ENCODE data around the gene INF2.
"Not testable (repeated sequence)": the region's sequence is repeated elsewhere in the genome, so short reads cannot be mapped to it uniquely, and the experiment has no call there.

INF2 gene

DNA sequence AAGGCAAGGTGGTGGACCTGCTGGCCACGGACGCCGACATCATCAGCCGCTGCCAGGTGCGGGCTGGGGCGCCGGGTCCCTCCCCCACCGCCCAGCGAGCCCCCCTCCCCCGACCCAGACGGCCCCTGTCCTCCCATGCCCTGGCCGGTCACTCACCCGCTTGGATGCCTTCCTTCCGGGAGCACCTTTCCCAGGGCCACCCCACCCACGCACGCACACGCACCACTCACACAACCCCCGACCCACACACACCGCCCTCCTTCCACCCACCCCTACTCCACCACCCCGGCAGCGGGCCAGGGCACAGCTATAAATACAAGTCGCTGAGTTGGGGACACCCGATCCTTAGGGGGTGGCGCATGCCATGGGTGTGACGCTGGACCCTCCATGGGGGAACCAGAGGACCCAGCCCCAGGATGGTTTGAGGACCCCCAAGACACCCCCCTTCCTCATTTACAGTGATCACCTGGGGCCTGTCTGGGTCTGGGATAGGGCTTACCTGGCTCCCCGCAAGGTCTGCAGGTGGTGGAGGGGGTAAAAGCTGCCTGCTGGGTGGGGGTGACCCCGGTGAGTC is 35.1 kb downstream of the INF2 start:
- no peak for DNase-seq

GRCh38 chr14:104724981-104725771 is 35.8 kb downstream of the INF2 start:
- DNase-seq: peak; percentile 32

- DNase-seq: no peak
These were observed 36.5 kb downstream of the INF2 start for GRCh38 chr14:104725772-104726548.

DNA sequence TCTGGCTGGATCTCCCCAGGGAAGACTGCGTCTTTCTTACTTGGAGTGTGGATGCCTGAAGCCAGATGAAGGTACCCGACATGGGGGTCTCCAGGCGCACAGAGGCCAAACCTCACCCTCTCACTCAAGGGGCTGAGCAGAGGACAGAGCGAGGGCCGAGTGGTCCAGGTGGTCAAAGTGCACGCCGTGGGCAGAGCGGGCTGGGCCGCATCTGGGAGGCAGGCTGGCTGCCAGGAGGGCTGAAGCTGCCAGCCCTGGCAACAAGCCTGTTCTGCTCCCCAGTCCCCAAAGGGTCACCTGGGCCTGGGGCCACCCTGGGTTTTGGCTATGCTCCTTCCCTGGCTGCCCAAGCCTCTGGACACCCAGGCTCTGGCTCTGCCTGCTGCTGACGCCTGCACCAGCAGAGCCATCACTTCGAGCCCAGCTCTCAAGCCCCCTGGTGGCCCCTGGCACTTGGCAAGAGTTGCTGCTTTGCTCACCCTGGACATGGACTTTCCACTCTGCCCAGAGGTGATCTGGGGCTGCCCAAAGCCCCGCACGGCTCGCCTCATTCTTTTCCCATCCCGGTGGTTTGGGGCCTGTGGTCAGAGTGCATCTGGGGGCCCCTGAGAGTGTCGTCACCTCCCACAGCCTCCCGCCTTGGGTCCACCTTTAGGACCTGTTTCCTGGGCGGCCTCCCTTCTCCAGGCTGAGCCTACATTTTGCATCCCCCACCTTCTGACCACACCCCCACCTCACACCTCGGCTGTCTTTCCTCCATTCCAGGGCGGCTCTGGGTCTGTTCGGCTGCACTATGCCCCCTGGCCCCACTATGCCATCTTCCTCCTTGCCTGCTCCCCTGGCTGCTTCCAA is 37.4 kb downstream of the INF2 start:
- DNase-seq: no peak

DNA sequence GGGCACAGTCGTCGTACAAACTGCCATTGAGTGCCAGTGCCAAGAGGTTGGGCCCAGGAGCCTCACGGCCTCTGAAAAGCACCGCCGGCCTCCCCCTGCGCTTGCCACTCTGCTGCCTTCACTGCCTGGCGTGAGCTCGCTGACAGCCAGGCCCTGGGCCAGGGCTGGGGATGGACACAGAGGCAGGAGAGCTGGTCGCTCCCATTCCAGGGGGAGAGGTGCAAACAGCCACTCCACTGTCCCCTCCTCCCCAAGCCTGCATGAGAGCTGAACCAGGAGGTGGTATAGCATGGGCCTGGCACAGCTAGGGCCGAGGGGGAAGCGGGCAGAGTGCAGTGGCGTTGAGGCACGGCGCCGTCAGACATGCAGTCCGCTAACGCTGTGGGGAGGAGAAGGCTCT is 39.2 kb downstream of the INF2 start:
- DNase-seq: no peak

GRCh38 chr14:104729176-104729834 is 39.9 kb downstream of the INF2 start:
- not testable (repeated sequence) for DNase-seq

GRCh38 chr14:104729835-104730181 is 40.4 kb downstream of the INF2 start:
- DNase-seq: no peak

DNA sequence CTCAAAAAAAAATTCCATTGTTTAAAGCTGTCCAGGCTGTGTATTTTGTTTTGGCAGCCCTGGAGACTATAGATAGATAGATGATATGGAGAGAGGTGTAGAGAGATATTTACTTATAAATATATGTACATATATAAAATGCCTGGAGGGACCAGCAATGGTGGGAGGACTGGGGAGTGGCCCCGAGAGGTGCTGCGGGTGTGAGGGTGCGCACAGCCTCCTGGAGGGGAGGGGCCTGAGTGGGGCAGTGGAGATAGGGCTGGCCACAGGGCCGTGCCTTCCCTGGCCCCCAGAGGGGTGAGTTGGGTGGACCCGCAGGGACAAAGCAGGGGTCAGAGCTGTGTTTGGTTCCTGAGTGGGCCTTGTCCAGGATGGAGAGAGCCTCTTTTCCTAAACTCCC is 41.1 kb downstream of the INF2 start:
- DNase-seq: no peak

- DNase-seq: peak; percentile 62
These were observed 42.2 kb downstream of the INF2 start for GRCh38 chr14:104731320-104732294.

DNA sequence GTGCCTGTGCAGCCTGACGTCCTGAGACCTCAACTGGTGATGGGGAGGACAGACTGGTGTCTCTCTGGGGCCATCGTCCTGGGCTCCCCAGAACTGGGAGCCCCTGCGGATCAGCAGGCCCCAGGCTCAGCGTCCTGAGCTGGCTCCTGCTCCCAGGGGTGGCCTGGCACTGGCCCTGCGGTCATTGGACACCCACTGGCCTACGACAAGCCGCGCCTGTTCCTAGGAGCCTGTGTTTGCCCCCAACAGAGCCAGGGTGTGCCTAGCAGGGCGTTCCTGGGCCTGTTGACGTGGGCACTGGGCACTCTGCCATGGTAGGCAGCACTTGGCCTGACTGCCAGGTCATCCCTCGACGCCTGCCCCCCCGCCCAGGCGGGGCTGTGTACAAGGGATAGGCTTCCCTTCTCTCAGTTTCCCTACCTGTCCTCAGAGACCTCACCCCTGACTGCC is 43.0 kb downstream of the INF2 start:
- no peak for DNase-seq

- no peak for DNase-seq
These were observed 43.7 kb downstream of the INF2 start for GRCh38 chr14:104732931-104733681.

- no peak for DNase-seq
These were observed 44.7 kb downstream of the INF2 start for GRCh38 chr14:104734051-104734587.

DNA sequence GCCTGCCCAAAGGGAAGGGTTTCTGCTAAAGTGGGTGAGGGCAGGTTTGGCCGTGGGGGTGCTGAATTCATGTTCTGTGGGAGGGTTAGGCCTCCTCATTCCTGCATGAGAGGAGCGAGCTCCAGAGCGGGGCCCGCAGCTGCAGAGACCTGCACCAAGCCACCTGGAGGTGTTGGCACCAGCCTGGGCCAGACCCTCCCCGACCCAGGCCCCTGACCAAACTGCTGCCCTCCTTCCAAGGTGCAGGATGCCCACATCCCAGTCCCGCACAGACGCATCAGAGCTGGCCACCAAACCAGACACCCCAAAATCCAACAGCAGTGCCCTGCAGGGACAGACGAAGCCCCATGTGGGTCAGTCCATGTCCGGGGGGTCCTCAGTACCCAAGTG is 45.2 kb downstream of the INF2 start:
- no peak for DNase-seq

GRCh38 chr14:104734991-104735779 is 45.8 kb downstream of the INF2 start:
- DNase-seq: no peak

GRCh38 chr14:104735830-104736642 is 46.6 kb downstream of the INF2 start:
- DNase-seq: no peak

GRCh38 chr14:104738375-104739019 is 49.1 kb downstream of the INF2 start:
- no peak for DNase-seq

- DNase-seq: no peak
These were observed 49.6 kb downstream of the INF2 start for GRCh38 chr14:104739026-104739425.
